OCI-LY7 (cell line): ENCODE measurements around the gene DNAH9. TPM values are rescaled to one million over a fixed set of nuclear protein-coding genes. Genes with fewer than 3 reads are reported as not detected.

Source experiments
- BruUV-seq: library from RNA; stranded (reverse); fragments of 400-500 nt; replicated peaks from 2 replicates; lab custom pipeline; 2021; lab: Mats Ljungman, UMichigan
- CTCF ChIA-PET: fragments of 300-600 bp; sonication (Branson Sonifier 250); formaldehyde crosslinking; loops from one replicate; lab custom pipeline; 2022; ENCODE audit warnings: antibody characterized with exemption; ENCODE audit not compliant: unreplicated experiment; lab: Charles Lee
- POLR2A ChIA-PET: fragments of 300-600 bp; sonication (Branson Sonifier 250); formaldehyde crosslinking; loops from one replicate; lab custom pipeline; 2022; ENCODE audit warnings: antibody characterized with exemption; lab: Charles Lee
- DNase-seq: peaks from one replicate; pipeline ENCODE4 v3.0.0-alpha.2; 2015; ENCODE audit warnings: low spot score
- H2AFZ ChIP-seq: fragments of 200-600 bp; sonication (generic), shearing (Covaris generic); 2 replicates; pipeline ENCODE4 v1.6.1; 2014; ENCODE audit warnings: mild to moderate bottlenecking, antibody characterized with exemption, low read length, moderate library complexity
- H3K27ac ChIP-seq: fragments of 200-600 bp; sonication (generic); 2 replicates; pipeline ENCODE4 v1.5.1; 2014; ENCODE audit warnings: mixed run types, low read depth, mild to moderate bottlenecking, moderate library complexity, low read length, inconsistent platforms; ENCODE audit not compliant: poor library complexity, severe bottlenecking
- H3K36me3 ChIP-seq: fragments of 200-600 bp; sonication (generic); 2 replicates; pipeline ENCODE4 v1.6.1; 2014; ENCODE audit warnings: mild to moderate bottlenecking, antibody characterized with exemption, low read length, moderate library complexity, mixed read lengths; ENCODE audit not compliant: insufficient read depth
- H3K4me1 ChIP-seq: fragments of 200-600 bp; sonication (generic); 2 replicates; pipeline ENCODE4 v1.5.1; 2014; ENCODE audit warnings: mild to moderate bottlenecking, low read length; ENCODE audit not compliant: insufficient read depth, poor library complexity, severe bottlenecking
- H3K4me2 ChIP-seq: fragments of 200-600 bp; sonication (generic); 2 replicates; pipeline ENCODE4 v1.6.1; 2014; ENCODE audit warnings: mild to moderate bottlenecking, low read length
- H3K4me3 ChIP-seq: fragments of 200-600 bp; sonication (generic); 2 replicates; pipeline ENCODE4 v1.5.1; 2014; ENCODE audit warnings: mild to moderate bottlenecking, low read depth, low read length; ENCODE audit not compliant: poor library complexity, severe bottlenecking
- H3K79me2 ChIP-seq: fragments of 200-600 bp; sonication (generic); 2 replicates; pipeline ENCODE4 v1.6.1; 2016; ENCODE audit warnings: low read depth, mild to moderate bottlenecking, low read length, moderate library complexity, mixed read lengths; ENCODE audit not compliant: insufficient read depth
- H3K9me2 ChIP-seq: fragments of 200-600 bp; sonication (generic); 2 replicates; pipeline ENCODE4 v1.6.1; 2016; ENCODE audit warnings: mild to moderate bottlenecking, low read length, mixed read lengths; ENCODE audit not compliant: insufficient read depth
- H3K9me3 ChIP-seq: fragments of 200-600 bp; sonication (generic); 2 replicates; pipeline ENCODE4 v1.6.1; 2014; ENCODE audit warnings: mild to moderate bottlenecking, mixed run types, low read length, mixed read lengths
- H4K20me1 ChIP-seq: fragments of 200-600 bp; sonication (generic); 2 replicates; pipeline ENCODE4 v1.6.1; 2014; ENCODE audit warnings: mild to moderate bottlenecking, antibody characterized with exemption, low read length, moderate library complexity, mixed read lengths; ENCODE audit not compliant: insufficient read depth
- EZH2phosphoT487 ChIP-seq: fragments of 200-600 bp; sonication (generic); IDR thresholded peaks from 2 replicates; pipeline ENCODE4 v1.6.1; 2018; ENCODE audit warnings: low read depth, borderline replicate concordance, mild to moderate bottlenecking, mixed run types, antibody characterized with exemption, low read length, moderate library complexity, mixed read lengths
- intact Hi-C: fragments of 100-400 bp; cut with micrococcal nuclease; formaldehyde crosslinking; loops from one replicate; pipeline ENCODE4 v1.10.0; 2022; ENCODE audit not compliant: unreplicated experiment
- total RNA-seq, 2 experiments: library from RNA; depleted of rRNA in 1 of 2; stranded (reverse); fragments of >200 nt in 1 of 2; shearing (Covaris generic) in 1 of 2; gene quantifications; 2 replicates each; pipeline ENCODE4 v1.2.3, GENCODE V29; 2014 to 2022
- TF ChIP-seq, protein P1 (sequence below): fragments of 200-600 bp; sonication (generic); conservative IDR thresholded peaks from 2 replicates; pipeline ENCODE4 v1.5.1; 2014; ENCODE audit warnings: mild to moderate bottlenecking, antibody characterized with exemption, low read length, moderate library complexity, mixed read lengths

The DNAH9 gene
- total RNA-seq, 2 experiments from 2014 or later = not detected

DNA sequence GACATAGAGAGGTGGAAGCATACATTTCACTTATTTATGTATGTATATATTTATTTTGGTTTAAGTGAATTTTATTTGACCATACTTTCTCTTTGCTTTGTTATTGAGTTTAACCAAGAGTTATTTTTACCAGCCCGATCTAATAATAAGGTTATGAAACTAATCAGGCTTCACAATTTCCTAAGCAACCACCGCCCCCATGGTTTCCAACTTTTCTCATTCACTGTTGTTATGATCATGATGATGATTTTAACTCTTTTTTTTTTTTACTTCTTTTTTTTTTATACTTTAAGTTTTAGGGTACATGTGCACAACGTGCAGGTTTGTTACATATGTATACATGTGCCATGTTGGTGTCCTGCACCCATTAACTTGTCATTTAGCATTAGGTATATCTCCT is 30.6 kb downstream of the DNAH9 start:
- H3K79me2 ChIP-seq = no peaks in the 10 kb centered on the region
- no peak overlapping the region for H2AFZ ChIP-seq
- DNase-seq = no peak
- TF ChIP-seq, protein P1, sequence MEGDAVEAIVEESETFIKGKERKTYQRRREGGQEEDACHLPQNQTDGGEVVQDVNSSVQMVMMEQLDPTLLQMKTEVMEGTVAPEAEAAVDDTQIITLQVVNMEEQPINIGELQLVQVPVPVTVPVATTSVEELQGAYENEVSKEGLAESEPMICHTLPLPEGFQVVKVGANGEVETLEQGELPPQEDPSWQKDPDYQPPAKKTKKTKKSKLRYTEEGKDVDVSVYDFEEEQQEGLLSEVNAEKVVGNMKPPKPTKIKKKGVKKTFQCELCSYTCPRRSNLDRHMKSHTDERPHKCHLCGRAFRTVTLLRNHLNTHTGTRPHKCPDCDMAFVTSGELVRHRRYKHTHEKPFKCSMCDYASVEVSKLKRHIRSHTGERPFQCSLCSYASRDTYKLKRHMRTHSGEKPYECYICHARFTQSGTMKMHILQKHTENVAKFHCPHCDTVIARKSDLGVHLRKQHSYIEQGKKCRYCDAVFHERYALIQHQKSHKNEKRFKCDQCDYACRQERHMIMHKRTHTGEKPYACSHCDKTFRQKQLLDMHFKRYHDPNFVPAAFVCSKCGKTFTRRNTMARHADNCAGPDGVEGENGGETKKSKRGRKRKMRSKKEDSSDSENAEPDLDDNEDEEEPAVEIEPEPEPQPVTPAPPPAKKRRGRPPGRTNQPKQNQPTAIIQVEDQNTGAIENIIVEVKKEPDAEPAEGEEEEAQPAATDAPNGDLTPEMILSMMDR = no peak
- no peak for TF ChIP-seq EZH2phosphoT487
- intact Hi-C loops = no loop called here
- no peaks in the 10 kb centered on the region for H3K4me1 ChIP-seq
- H3K27ac ChIP-seq = no peak overlapping the region
- no peaks in the 10 kb centered on the region for H3K9me2 ChIP-seq
- H3K9me3 ChIP-seq = no peaks in the 10 kb centered on the region
- no peak overlapping the region for H3K4me2 ChIP-seq
- ChIA-PET CTCF (no interaction called here), POLR2A (no interaction called here)
- no TSS peak for BruUV-seq
- no peak overlapping the region for H3K4me3 ChIP-seq
- H4K20me1 ChIP-seq = no peaks in the 10 kb centered on the region
- no peaks in the 10 kb centered on the region for H3K36me3 ChIP-seq

DNA sequence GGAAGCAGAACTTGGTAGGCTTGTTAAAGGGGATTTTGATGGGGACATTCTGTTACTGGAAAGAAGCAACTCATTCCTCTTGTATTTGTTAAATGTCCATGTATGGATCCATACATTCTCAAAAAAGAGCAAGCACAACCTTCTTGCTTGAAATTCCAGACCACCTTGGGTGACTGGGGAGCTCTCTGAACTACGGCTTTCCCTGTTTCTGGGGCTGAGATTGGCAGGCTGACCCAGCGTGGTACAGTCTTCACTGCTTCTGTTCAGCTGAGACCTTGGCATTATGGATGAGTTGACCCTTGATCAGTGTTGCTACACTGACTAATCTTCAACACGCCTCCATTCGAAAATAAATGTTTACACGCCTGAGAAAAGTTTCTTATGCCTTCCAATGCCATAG is 38.5 kb downstream of the DNAH9 start:
- POLR2A ChIA-PET = no interaction called here
- H3K4me3 ChIP-seq = no peak overlapping the region
- TF ChIP-seq, protein P1 = no peak
- no peaks in the 10 kb centered on the region for H3K36me3 ChIP-seq
- H3K9me2 ChIP-seq = no peaks in the 10 kb centered on the region
- no peak for DNase-seq
- H2AFZ ChIP-seq = no peak overlapping the region
- intact Hi-C loops = no loop called here
- no peaks in the 10 kb centered on the region for H3K4me1 ChIP-seq
- no peaks in the 10 kb centered on the region for H3K9me3 ChIP-seq
- CTCF ChIA-PET = no interaction called here
- H4K20me1 ChIP-seq = no peaks in the 10 kb centered on the region
- no peaks in the 10 kb centered on the region for H3K79me2 ChIP-seq
- no TSS peak for BruUV-seq
- no peak overlapping the region for H3K27ac ChIP-seq
- H3K4me2 ChIP-seq = no peak overlapping the region

DNA sequence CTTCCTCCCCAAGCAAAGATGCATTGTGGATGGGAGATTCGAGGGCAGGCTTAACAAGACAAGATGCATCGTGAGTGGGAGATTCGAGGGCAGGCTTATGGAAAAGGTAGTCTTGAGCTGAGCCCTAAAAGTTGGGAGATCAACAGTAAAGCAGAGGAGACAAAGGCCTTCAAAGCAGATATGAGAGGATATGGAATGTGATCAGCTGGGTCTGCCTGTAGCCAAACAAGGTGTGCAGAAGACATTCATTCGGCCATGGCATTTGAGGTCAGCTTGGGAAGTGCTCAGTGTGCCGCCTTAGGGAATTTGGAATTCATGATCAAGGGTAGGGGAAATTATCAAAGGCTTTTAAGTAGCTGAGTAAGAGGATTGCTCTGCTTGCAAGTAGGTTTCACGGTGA is 39.5 kb downstream of the DNAH9 start:
- no peaks in the 10 kb centered on the region for H3K36me3 ChIP-seq
- intact Hi-C loops = no loop called here
- ChIA-PET POLR2A (no interaction called here), CTCF (interaction anchor here (0.6 kb wide), 1 partner anchor 898 kb away, joined by 3 read pairs; no protein-coding TSS in a partner anchor)
- no peaks in the 10 kb centered on the region for H3K9me3 ChIP-seq
- no peak overlapping the region for H3K27ac ChIP-seq
- H3K79me2 ChIP-seq = no peaks in the 10 kb centered on the region
- H3K4me1 ChIP-seq = no peaks in the 10 kb centered on the region
- no peak for TF ChIP-seq EZH2phosphoT487
- H3K9me2 ChIP-seq = no peaks in the 10 kb centered on the region
- no peak overlapping the region for H3K4me2 ChIP-seq
- no peak for DNase-seq
- H3K4me3 ChIP-seq = no peak overlapping the region
- BruUV-seq = no TSS peak
- no peaks in the 10 kb centered on the region for H4K20me1 ChIP-seq
- no peak overlapping the region for H2AFZ ChIP-seq
